ENCODE data around the gene BMP3.

Gene BMP3

GRCh38 chr4:81040012-81040659 is 9.6 kb downstream of the BMP3 start:
- H4K20me1 ChIP-seq, result no peaks in the 10 kb centered on the region
- no peak overlapping the region for H3K27ac ChIP-seq
- peaks cover 6% of the 10 kb centered on the region; the same call in 1 of the 2 replicates for H3K4me1 ChIP-seq
- H3K4me3 ChIP-seq, result no peak overlapping the region
- no peaks in the 10 kb centered on the region for H3K36me3 ChIP-seq
- H3K9me3 ChIP-seq, result no peaks in the 10 kb centered on the region
- H3K27me3 ChIP-seq, result no peaks in the 10 kb centered on the region
- H3K4me2 ChIP-seq, result no peak overlapping the region
- no peak overlapping the region for H3K9ac ChIP-seq
- no peak for TF ChIP-seq Cebpa-rat (IDR thresholded peaks at IDR 0.05)

DNA sequence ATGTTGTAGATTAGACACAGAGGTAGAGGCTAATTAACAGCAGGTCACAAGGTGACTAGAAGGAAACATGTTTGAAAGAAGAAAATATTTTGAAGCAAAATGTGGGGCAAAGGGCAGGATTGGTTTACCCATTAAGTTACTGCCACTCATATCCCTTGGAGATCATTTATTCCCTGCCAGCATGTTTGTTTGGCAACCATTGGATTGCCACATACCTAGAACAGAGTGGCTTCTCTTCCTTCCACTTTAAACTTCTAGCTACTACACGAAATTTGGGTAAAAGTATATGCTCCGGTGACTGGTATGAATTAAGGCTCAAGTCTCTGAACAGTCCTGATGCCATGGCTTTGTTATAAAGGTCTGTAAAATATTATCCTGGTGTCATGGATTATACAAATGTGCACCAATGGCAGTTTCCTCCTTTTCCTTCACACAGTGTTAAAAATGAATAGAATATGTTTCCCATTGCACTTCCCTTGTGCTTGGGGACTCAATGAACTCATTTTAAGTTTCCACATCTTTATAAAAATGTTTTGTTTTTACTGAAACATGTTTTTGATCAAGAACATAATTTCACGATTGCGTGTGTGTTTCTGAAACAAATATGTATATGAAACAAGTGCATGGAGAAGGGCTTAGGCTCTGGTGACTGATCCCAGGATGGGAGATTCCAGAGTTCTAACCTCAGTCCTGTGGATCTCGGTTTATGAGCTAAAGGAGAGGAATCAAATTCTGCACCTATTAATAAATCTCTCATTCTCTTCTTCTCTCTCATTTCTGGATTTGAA is 12.3 kb downstream of the BMP3 start:
- Histone ChIP-seq H3K4me1 (peaks cover 6% of the 10 kb centered on the region; the same call in 1 of the 2 replicates), H3K27me3 (no peaks in the 10 kb centered on the region), H3K4me2 (no peak overlapping the region), H3K4me3 (no peak overlapping the region), H4K20me1 (no peaks in the 10 kb centered on the region), H3K9ac (no peak overlapping the region), H3K9me3 (no peaks in the 10 kb centered on the region), H3K36me3 (no peaks in the 10 kb centered on the region), H3K27ac (no peak overlapping the region)
- TF ChIP-seq Cebpa-rat (IDR thresholded peaks at IDR 0.05), result no peak

DNA sequence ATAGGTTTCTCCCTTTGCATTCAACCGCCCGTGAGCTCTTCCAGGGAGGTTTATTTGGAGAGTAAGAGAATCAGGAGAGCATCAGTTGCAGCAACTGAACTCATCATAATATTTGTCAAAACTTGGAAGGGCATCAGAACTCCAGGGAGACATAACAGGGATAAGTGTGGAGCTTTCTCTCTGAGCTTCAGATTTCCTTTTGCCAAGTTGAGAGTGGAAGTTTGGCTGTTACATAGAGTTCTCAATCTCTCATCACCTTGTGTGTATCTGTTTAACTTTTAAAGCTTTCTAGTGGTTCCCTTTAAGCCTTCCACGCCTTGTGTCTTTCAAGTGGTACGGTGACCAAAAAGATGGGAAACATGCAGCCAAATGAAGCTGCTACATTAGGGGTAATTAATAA is 18.8 kb downstream of the BMP3 start:
- Histone ChIP-seq H3K36me3 (no peaks in the 10 kb centered on the region), H3K4me1 (peaks cover 7% of the 10 kb centered on the region), H3K4me2 (no peak overlapping the region), H4K20me1 (no peaks in the 10 kb centered on the region), H3K9ac (no peak overlapping the region), H3K27ac (no peak overlapping the region), H3K4me3 (no peak overlapping the region), H3K9me3 (no peaks in the 10 kb centered on the region), H3K27me3 (no peaks in the 10 kb centered on the region)
- no peak for TF ChIP-seq Cebpa-rat (IDR thresholded peaks at IDR 0.05)

- Histone ChIP-seq H3K4me2 (no peak overlapping the region), H3K4me3 (no peak overlapping the region), H3K9ac (no peak overlapping the region), H3K9me3 (no peaks in the 10 kb centered on the region), H3K27ac (no peak overlapping the region), H3K4me1 (peaks cover 7% of the 10 kb centered on the region), H4K20me1 (no peaks in the 10 kb centered on the region), H3K27me3 (no peaks in the 10 kb centered on the region), H3K36me3 (no peaks in the 10 kb centered on the region)
- no peak for TF ChIP-seq Cebpa-rat (IDR thresholded peaks at IDR 0.05)
These were observed 19.4 kb downstream of the BMP3 start for GRCh38 chr4:81049907-81050306.

DNA sequence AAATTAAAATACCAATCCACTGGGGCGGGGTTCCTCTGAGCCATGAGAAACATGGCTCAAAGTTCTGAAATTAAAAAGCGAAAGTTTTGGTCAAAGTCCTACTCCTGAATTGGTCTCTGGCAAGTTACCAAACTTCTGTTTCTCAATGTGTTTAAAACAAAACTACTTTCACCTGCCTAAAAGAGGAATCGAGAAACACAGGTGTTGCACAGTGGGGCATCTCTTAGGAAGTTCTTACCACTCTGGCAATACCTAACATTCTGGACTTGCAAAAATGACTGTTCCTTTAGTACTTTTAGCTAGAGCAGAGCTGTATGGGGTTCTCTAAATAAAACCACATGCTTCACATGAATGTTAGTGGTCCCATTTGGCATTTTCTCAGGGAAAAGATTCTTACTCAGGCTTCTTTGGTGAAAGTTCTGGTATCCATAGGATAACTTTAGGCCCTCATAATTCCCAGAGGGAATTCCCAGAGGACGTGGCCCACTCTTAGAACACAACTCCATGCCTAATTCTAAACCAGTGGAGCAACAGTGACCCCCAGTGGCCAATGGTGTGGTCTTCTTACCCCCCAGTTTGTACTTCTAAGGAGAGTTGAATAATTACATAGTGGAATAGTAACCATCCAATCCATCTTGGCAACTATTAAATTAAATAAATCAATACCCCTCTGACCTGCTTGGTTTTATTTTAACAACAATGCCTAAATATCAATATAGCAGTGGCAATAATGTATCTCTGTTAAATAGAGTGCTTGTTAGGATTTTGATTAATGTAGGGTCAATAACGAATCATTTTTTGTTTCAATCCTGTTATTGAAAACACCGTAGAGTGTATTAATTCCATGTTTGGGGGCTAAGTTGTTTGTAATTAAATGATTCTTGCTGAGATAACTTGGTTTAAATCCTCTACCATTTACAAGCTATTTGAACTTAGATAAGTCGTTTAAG is 21.9 kb downstream of the BMP3 start:
- Histone ChIP-seq H4K20me1 (no peaks in the 10 kb centered on the region), H3K4me1 (peaks cover 7% of the 10 kb centered on the region), H3K27ac (no peak overlapping the region), H3K9me3 (no peaks in the 10 kb centered on the region), H3K36me3 (no peaks in the 10 kb centered on the region), H3K4me2 (0 out of 2 replicates have a peak overlapping the region, but pooled peaks have one; percentile 3), H3K4me3 (no peak overlapping the region), H3K9ac (no peak overlapping the region), H3K27me3 (no peaks in the 10 kb centered on the region)
- no peak for TF ChIP-seq Cebpa-rat (IDR thresholded peaks at IDR 0.05)

DNA sequence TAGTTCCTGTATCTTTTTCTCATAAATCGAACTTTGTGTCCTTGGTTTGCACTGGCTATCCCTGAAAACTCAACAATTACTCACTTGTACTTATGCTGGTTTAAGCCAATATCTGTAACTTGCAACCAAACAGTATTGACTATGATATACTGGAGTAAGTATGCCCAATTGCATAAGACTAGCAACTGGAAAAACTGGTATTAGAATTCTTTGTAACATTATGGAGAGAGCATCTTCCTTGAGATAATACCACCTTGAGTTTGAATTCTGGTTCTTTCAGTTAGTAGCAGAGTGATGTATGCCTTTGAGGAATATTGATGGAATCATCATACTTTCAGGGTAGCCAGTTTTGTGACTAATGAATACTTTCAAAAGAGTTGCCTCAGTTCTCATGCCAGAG is 28.1 kb downstream of the BMP3 start:
- no peak overlapping the region for H3K27ac ChIP-seq
- TF ChIP-seq Cebpa-rat (IDR thresholded peaks at IDR 0.05), result no peak
- H3K27me3 ChIP-seq, result no peaks in the 10 kb centered on the region
- H3K4me3 ChIP-seq, result no peak overlapping the region
- no peaks in the 10 kb centered on the region for H4K20me1 ChIP-seq
- H3K4me2 ChIP-seq, result no peak overlapping the region
- no peaks in the 10 kb centered on the region for H3K36me3 ChIP-seq
- no peaks in the 10 kb centered on the region for H3K4me1 ChIP-seq
- H3K9ac ChIP-seq, result no peak overlapping the region
- H3K9me3 ChIP-seq, result no peaks in the 10 kb centered on the region

- Histone ChIP-seq H4K20me1 (no peaks in the 10 kb centered on the region), H3K4me3 (no peak overlapping the region), H3K4me1 (no peaks in the 10 kb centered on the region), H3K4me2 (no peak overlapping the region), H3K27ac (no peak overlapping the region), H3K9me3 (no peaks in the 10 kb centered on the region), H3K36me3 (no peaks in the 10 kb centered on the region), H3K9ac (no peak overlapping the region), H3K27me3 (no peaks in the 10 kb centered on the region)
- TF ChIP-seq Cebpa-rat (IDR thresholded peaks at IDR 0.05), result no peak
These were observed 30.3 kb downstream of the BMP3 start for GRCh38 chr4:81060587-81061343.

- no peaks in the 10 kb centered on the region for H3K4me1 ChIP-seq
- no peak overlapping the region for H3K4me3 ChIP-seq
- H4K20me1 ChIP-seq, result no peaks in the 10 kb centered on the region
- no peaks in the 10 kb centered on the region for H3K27me3 ChIP-seq
- H3K9ac ChIP-seq, result no peak overlapping the region
- H3K27ac ChIP-seq, result no peak overlapping the region
- no peak overlapping the region for H3K4me2 ChIP-seq
- no peaks in the 10 kb centered on the region for H3K36me3 ChIP-seq
- no peaks in the 10 kb centered on the region for H3K9me3 ChIP-seq
- no peak for TF ChIP-seq Cebpa-rat (IDR thresholded peaks at IDR 0.05)
These were observed 30.8 kb downstream of the BMP3 start for GRCh38 chr4:81061344-81061730.

- no peaks in the 10 kb centered on the region for H3K4me1 ChIP-seq
These were observed 31.5 kb downstream of the BMP3 start for GRCh38 chr4:81062001-81062400.

More at GRCh38 chr4:81062001-81062400, 31.5 kb downstream of the BMP3 start:
- no peak overlapping the region for H3K4me3 ChIP-seq
- no peaks in the 10 kb centered on the region for H3K27me3 ChIP-seq
- H3K9ac ChIP-seq, result no peak overlapping the region
- no peaks in the 10 kb centered on the region for H3K36me3 ChIP-seq
- H4K20me1 ChIP-seq, result no peaks in the 10 kb centered on the region
- H3K4me2 ChIP-seq, result no peak overlapping the region
- no peak for TF ChIP-seq Cebpa-rat (IDR thresholded peaks at IDR 0.05)
- H3K9me3 ChIP-seq, result no peaks in the 10 kb centered on the region
- no peak overlapping the region for H3K27ac ChIP-seq
